ENCODE data around the gene PAFAH1B2. TPM values are rescaled to one million over a fixed set of nuclear protein-coding genes. Genes with fewer than 3 reads are reported as not detected.
A peak's percentile ranks its signal among the peaks of the same experiment; 100 is the strongest.

The PAFAH1B2 gene
- total RNA-seq, 4 donors from 2014 or later = 58.0 to 67.5 (median 63.3) TPM

- peaks cover 42% of the 10 kb centered on the region for H3K4me1 ChIP-seq
Observed at GRCh38 chr11:117225553-117226170, 81.6 kb downstream of the PAFAH1B2 start.

More at GRCh38 chr11:117225553-117226170, 81.6 kb downstream of the PAFAH1B2 start:
- H3K4me3 ChIP-seq = no peak overlapping the region
- H3K27me3 ChIP-seq = no peaks in the 10 kb centered on the region
- TF ChIP-seq POLR2AphosphoS5 (IDR thresholded peaks at IDR 0.05) (no peak), EP300 (IDR thresholded peaks at IDR 0.05) (no peak), POLR2A (IDR thresholded peaks at IDR 0.05) (no peak)
- TF ChIP-seq, protein P1, sequence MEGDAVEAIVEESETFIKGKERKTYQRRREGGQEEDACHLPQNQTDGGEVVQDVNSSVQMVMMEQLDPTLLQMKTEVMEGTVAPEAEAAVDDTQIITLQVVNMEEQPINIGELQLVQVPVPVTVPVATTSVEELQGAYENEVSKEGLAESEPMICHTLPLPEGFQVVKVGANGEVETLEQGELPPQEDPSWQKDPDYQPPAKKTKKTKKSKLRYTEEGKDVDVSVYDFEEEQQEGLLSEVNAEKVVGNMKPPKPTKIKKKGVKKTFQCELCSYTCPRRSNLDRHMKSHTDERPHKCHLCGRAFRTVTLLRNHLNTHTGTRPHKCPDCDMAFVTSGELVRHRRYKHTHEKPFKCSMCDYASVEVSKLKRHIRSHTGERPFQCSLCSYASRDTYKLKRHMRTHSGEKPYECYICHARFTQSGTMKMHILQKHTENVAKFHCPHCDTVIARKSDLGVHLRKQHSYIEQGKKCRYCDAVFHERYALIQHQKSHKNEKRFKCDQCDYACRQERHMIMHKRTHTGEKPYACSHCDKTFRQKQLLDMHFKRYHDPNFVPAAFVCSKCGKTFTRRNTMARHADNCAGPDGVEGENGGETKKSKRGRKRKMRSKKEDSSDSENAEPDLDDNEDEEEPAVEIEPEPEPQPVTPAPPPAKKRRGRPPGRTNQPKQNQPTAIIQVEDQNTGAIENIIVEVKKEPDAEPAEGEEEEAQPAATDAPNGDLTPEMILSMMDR (IDR thresholded peaks at IDR 0.05) = no peak
- no peak overlapping the region for H3K27ac ChIP-seq
- peaks cover 80% of the 10 kb centered on the region for H3K36me3 ChIP-seq
- 96% methylated on average over 8 of the region's 9 CpGs for WGBS
- no peaks in the 10 kb centered on the region for H3K9me3 ChIP-seq
- peak in 1 of 2 donors; percentile 44 for DNase-seq (ENCODE audit: low spot score in 2 of 2)

Other genes starting within 250 kb of the PAFAH1B2 start
- 10 to 100 TPM; 31.6 to 60.8 (median 37.5) TPM for gene SIK3, start 45.9 kb upstream of the PAFAH1B2 start, total RNA-seq
- gene SIDT2, start 34.5 kb downstream of the PAFAH1B2 start, total RNA-seq = 100 to 1,000 TPM in 1 of 4 donors, 10 to 100 TPM in 3; 42.6 to 130 (median 74.7) TPM
- 100 to 1,000 TPM; 190 to 216 (median 199) TPM for gene TAGLN, start 55.1 kb downstream of the PAFAH1B2 start, total RNA-seq
- gene PCSK7, start 87.8 kb downstream of the PAFAH1B2 start, total RNA-seq = 100 to 1,000 TPM in 1 of 4 donors, 10 to 100 TPM in 3; 56.7 to 113 (median 73.3) TPM
- gene RNF214, start 88.4 kb downstream of the PAFAH1B2 start, total RNA-seq = 10 to 100 TPM in 3 of 4 donors, 1 to 10 TPM in 1; 6.7 to 22.9 (median 12.2) TPM
- 10 to 100 TPM in 1 of 4 donors, 1 to 10 TPM in 3; 3.6 to 13.0 (median 6.3) TPM for gene BACE1-AS, start 147.1 kb downstream of the PAFAH1B2 start, total RNA-seq
- gene BACE1, start 172.0 kb downstream of the PAFAH1B2 start, total RNA-seq = 10 to 100 TPM; 13.8 to 35.6 (median 18.0) TPM
- 10 to 100 TPM; 22.8 to 56.7 (median 29.7) TPM for gene CEP164, start 183.6 kb downstream of the PAFAH1B2 start, total RNA-seq

Measured in suprapubic skin (tissue), 4 donors.